ENCODE measurements around the gene HOXC6.
A peak's percentile ranks its signal among the peaks of the same experiment; 100 is the strongest.

HOXC6 gene

GRCh38 chr12:54029529-54030441, 1.5 kb downstream of the HOXC6 start:
- DNase-seq (ENCODE audit: low read depth in 2 of 2): no peak

- DNase-seq (ENCODE audit: low read depth in 2 of 2): no peak
Observed at GRCh38 chr12:54030442-54030801, 2.2 kb downstream of the HOXC6 start.

- peak; percentile 73 to 75 for DNase-seq (ENCODE audit: low read depth in 2 of 2)
Observed at GRCh38 chr12:54030889-54031471, 2.7 kb downstream of the HOXC6 start.

- no peak for DNase-seq (ENCODE audit: low read depth in 2 of 2)
Observed at GRCh38 chr12:54031480-54031879, 3.2 kb downstream of the HOXC6 start.

GRCh38 chr12:54032086-54032619, 3.9 kb downstream of the HOXC6 start:
- DNase-seq (ENCODE audit: low read depth in 2 of 2): no peak

GRCh38 chr12:54032627-54033100, 4.4 kb downstream of the HOXC6 start, which contains the start of gene HOXC5:
TSS of gene HOXC5 (plus strand) at chr12:54033050. CDS start at chr12:54033123, 73 bp downstream.
- peak; percentile 74 to 82 for DNase-seq (ENCODE audit: low read depth in 2 of 2)

GRCh38 chr12:54033106-54033979, 5.1 kb downstream of the HOXC6 start:
- peak in 1 of 2 experiments; percentile 73 for DNase-seq (ENCODE audit: low read depth in 2 of 2)

GRCh38 chr12:54033980-54034784, 5.9 kb downstream of the HOXC6 start:
- peak in 1 of 2 experiments; percentile 57 for DNase-seq (ENCODE audit: low read depth in 2 of 2)

- no peak for DNase-seq (ENCODE audit: low read depth in 2 of 2)
Observed at GRCh38 chr12:54034785-54035310, 6.6 kb downstream of the HOXC6 start.

- no peak for DNase-seq (ENCODE audit: low read depth in 2 of 2)
Observed at GRCh38 chr12:54035568-54036264, 7.5 kb downstream of the HOXC6 start.

GRCh38 chr12:54036620-54037359, 8.6 kb downstream of the HOXC6 start:
- no peak for DNase-seq (ENCODE audit: low read depth in 2 of 2)

- no peak for DNase-seq (ENCODE audit: low read depth in 2 of 2)
Observed at GRCh38 chr12:54037360-54038283, 9.4 kb downstream of the HOXC6 start.

- no peak for DNase-seq (ENCODE audit: low read depth in 2 of 2)
Observed at GRCh38 chr12:54038284-54038870, 10.1 kb downstream of the HOXC6 start.

- DNase-seq (ENCODE audit: low read depth in 2 of 2): no peak
Observed at GRCh38 chr12:54038871-54039414, 10.7 kb downstream of the HOXC6 start.

GRCh38 chr12:54039417-54040147, 11.3 kb downstream of the HOXC6 start:
- DNase-seq (ENCODE audit: low read depth in 2 of 2): no peak

- DNase-seq (ENCODE audit: low read depth in 2 of 2): no peak
Observed at GRCh38 chr12:54040148-54040494, 11.9 kb downstream of the HOXC6 start.

GRCh38 chr12:54040648-54041047, 12.4 kb downstream of the HOXC6 start:
- no peak for DNase-seq (ENCODE audit: low read depth in 2 of 2)
